Measurements from ENCODE around the gene TXNDC12.

DNA sequence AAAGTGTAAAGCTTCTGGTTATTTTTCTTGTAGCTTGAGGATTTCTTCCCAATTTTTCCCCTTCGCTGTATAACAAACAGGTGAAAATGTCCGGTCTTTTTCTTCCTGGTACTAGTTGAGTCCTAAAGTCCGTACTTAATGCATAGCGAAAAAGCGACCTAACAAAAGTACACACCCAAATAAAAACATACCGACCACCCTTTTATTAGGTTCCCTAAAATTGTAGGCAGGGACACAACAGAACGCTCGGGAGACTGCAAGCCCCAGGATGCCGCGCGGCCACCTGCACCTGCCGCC lies 823 bp upstream of the TXNDC12 start:
- no peak for TF ChIP-seq POLR2AphosphoS5 (IDR thresholded peaks at IDR 0.05)
- no peak for TF ChIP-seq POLR2A (IDR thresholded peaks at IDR 0.05)
- TF ChIP-seq CTCF (IDR thresholded peaks at IDR 0.05): no peak

All from gastroesophageal sphincter (tissue), 3 donors.